ENCODE data around the gene TMCO1.
"Not testable (repeated sequence)": the region's sequence is repeated elsewhere in the genome, so short reads cannot be mapped to it uniquely, and the experiment has no call there.

Gene TMCO1, protein sequence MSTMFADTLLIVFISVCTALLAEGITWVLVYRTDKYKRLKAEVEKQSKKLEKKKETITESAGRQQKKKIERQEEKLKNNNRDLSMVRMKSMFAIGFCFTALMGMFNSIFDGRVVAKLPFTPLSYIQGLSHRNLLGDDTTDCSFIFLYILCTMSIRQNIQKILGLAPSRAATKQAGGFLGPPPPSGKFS

DNA sequence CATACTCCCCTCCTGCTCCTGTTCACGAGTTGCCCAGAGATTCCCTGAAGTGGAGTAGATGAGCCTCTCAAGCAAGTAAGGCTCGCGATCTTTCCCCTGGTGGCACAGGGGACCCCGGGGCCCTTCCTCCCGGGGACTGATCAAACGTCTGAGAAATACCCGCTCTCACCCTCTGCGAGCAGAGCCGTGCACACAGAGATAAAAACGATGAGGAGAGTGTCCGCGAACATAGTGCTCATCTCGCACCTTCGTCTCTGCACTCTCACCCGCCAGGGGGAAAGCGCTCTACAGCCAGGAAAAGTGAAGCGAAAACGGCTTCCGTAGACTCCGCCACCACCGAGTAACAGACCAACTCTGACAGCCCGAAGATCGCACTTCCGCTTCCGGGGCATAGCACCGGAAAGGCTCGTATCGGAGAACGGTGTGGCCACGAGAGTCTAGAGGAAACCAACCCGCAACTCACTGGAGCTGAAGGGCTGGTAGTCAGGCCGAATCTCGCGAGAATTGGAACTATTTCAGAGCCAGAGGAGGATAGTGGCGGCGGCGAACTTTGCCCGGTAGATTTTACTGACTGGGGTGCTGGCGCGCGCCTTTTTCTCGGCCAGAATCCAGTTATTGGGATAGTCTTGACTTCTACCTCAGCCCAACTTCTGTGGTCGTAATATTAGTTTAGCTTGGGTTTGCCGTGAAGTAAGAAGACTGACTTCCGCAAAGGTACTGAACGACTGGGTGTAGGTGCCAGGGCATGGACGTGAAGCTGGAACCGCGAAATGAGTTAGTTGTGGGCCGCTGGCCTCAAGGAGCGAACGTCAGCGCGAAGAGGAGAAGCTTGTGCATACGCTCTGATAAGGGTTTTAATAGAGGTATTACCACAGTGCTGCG is at the start of gene TMCO1:
Gene TMCO1, minus strand, starts transcription at position 356 of the 882 bp plus-strand sequence. Its CDS starts 117 bp downstream, at position 239.
- peak; percentile 97 for DNase-seq (ENCODE audit: low spot score)

GRCh38 chr1:165816826-165817497 is 48.3 kb upstream of the TMCO1 start:
- DNase-seq (ENCODE audit: low spot score): no peak

DNA sequence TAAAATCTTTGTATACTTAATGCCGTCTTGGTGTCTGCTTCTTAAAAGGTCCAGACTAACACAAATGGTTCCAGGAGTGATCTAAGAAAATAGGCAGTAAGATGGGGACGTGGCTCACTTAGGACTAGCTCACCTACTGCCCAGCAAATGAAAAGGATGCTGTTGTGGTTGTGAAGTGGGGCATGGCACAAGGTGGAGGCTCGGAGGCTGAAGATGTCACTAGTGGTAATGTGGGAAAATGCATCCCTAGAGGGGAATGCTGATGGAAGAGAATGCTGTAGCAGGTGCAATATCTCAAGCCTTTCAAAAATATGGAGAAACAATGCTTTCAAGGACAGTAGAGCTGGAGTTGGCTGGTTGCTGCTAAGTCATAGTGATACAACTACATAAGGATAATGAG is 47.5 kb upstream of the TMCO1 start:
- DNase-seq (ENCODE audit: low spot score): no peak

GRCh38 chr1:165815725-165816124 is 47.1 kb upstream of the TMCO1 start:
- peak; percentile 62 for DNase-seq (ENCODE audit: low spot score)

- no peak for DNase-seq (ENCODE audit: low spot score)
Observed at GRCh38 chr1:165807613-165808012, 38.9 kb upstream of the TMCO1 start.

DNA sequence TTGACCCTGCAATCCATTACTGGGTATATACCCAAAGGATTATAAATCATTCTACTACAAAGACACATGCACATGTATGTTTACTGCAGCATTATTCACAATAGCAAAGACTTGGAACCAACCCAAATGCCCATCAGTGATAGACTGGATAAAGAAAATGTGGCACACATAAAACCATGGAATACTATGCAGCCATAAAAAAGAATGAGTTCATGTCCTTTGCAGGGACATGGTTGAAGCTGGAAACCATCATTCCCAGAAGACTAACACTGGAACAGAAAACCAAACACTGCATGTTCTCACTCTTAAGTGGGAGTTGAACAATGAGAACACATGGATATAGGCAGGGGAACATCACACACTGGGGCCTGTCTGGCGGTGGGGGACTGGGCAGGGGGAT is 35.8 kb upstream of the TMCO1 start:
- DNase-seq (ENCODE audit: low spot score): not testable (repeated sequence)

DNA sequence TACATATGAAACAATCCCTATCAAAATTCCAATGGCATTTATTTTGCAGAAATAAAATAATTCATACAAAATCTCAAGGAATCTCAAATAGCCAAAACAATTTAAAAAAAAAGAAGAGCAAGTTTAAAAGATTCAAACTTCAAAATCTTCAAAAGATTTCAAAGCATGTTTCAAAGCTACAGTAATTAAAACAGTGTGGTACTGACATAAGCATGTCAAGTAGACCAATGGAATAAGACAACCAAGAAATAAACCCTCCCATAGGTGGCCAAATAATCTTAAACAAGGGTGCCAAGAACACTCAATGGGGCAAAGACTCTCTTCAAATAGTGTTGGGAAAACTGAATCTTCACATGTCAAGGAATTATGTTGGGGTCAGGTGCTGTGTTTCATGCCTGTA is 30.7 kb upstream of the TMCO1 start:
- DNase-seq (ENCODE audit: low spot score): no peak

DNA sequence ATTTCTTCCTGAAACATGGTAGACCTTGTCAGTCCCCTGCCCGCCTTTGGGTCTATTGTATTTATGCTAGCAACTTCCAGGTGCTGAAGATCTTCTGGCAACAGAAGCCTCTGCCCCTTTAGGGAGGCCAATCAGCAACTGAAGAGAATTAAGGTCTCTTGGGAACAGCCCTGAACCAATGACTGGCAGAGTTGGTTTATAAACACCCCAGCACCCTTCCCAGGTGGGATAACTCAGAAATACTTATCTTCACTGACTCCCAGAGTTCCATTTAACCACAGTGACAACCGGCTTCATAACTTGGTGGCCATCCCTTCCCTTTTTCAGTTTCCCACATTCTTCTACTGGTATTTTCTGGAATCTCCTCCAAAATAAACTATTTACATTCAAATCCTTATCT is 27.2 kb upstream of the TMCO1 start:
- no peak for DNase-seq (ENCODE audit: low spot score)

- DNase-seq (ENCODE audit: low spot score): no peak
Observed at GRCh38 chr1:165793951-165794350, 25.3 kb upstream of the TMCO1 start.

DNA sequence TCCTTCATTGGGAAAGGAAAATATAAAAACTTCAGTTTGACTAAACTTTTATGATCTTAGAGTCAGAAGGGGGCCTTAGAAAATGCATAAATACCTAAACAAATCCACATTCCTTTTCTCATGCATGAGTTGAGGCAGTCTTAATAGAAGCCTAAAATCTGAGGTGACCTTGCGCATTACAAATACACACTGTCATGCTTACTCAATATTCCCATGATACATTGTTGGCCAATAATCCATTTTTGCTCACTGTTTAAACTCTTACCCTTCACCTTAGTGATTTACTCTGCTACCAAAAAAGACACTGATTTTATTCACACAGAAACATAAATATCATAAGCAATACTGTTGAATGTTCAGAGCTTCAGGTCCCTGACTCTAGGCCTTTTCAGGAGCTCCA is 19.1 kb upstream of the TMCO1 start:
- DNase-seq (ENCODE audit: low spot score): no peak

DNA sequence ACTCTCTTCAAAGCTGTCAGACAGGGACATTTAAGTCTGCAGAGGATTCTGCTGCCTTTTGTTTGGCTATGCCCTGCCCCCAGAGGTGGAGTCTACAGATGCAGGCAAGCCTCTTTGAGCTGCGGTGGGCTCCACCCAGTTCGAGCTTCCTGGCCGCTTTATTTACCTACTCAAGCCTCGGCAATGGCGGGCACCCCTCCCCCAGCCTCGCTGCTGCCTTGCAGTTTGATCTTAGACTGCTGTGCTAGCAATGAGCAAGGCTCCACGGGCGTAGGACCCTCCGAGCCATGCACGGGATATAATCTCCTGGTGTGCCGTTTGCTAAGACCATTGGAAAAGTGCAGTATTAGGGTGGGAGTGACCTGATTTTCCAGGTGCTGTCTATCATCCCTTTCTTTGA is 14.9 kb upstream of the TMCO1 start:
- DNase-seq (ENCODE audit: low spot score): not testable (repeated sequence)

GRCh38 chr1:165778197-165778596 is 9.5 kb upstream of the TMCO1 start:
- DNase-seq (ENCODE audit: low spot score): not testable (repeated sequence)

DNA sequence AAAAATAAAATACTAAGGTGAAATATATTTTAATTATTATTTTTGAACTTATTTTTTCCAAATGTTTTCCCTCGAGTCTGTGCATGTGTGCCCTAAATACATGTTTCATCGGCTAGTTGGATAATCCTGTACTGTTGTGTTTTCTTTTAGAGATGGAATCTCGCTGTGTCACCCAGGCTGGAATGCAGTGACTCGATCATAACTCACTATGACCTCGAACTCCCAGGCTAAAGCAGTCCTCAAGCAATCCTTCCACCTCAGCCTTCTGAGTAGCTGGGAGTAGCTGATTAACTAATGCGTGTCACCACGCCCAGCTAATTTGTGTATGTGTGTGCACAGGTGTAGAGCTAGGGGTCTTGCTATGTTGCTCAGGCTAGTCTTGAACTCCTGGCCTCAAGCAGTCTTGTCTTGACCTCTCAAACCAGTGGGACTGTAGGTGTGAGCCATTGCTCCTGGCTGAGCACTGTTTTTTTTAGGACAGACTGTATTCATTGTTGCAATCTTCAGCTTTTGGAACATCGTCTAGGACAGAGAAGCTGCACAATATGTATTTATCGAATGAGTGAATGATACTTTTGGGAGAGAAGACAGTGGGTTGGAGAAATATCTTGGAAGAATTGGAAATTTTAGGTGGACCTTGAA is 4.8 kb upstream of the TMCO1 start:
- DNase-seq (ENCODE audit: low spot score): peak; percentile 47

GRCh38 chr1:165772739-165773138 is 4.1 kb upstream of the TMCO1 start:
- no peak for DNase-seq (ENCODE audit: low spot score)

DNA sequence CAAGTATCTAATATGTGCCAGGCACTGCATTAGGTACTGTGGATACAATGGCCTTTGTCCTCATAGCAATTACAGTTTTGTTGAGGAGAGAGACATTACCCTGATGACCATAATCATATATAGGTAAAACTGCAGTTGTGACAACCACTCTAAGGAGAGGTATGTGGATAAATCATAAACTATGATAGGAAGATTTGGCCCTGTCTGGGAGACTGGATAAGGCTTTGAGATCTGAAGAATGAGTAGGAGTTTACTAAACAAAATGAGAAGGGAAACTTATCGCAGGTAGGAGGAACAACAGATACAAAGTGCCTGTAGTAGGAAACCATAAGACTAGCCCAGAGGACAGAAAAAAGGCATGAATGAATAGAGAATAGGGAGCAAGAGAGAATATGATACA is 4.4 kb downstream of the TMCO1 start:
- no peak for DNase-seq (ENCODE audit: low spot score)

DNA sequence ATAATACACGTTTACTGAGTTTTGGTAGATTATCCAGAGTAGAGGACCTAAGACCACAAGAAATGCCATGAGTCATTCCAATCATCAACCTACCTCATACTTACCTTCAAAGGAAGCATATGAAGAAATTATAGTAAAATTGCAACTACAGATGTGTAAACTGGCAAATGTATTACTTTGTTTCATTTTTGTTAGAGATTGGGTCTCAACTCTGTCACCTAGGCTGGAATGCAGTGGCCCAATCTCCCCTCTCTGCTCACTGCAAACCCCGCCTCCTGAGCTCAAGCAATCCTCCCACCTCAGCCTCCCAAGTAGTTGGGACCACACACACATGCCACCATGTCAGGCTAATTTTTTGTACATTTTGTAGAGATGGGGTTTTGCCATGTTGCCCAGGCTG is 5.2 kb downstream of the TMCO1 start:
- DNase-seq (ENCODE audit: low spot score): no peak

GRCh38 chr1:165762725-165763124 is 5.9 kb downstream of the TMCO1 start:
- DNase-seq (ENCODE audit: low spot score): no peak

GRCh38 chr1:165759095-165759494 is 9.6 kb downstream of the TMCO1 start:
- DNase-seq (ENCODE audit: low spot score): no peak

- no peak for DNase-seq (ENCODE audit: low spot score)
Observed at GRCh38 chr1:165755393-165756010, 13.2 kb downstream of the TMCO1 start.

DNA sequence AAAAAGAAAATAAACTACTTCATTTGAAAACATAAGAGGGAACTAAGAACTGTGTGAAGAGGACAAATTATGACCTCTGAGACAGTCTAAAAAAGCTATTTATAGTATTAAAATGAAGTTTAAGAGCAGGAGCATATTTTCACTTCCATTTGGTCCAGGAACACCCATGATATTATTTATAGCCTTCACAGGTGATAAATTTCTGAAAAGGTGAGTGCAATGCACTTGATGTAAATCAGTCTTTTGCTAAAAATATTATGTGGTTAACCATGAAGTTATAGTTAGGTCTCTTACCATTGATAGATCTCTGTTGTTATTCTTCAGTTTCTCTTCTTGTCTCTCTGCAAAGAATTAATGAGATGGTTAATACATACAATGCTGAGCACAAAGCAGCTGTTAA is 14.7 kb downstream of the TMCO1 start:
- no peak for DNase-seq (ENCODE audit: low spot score)

DNA sequence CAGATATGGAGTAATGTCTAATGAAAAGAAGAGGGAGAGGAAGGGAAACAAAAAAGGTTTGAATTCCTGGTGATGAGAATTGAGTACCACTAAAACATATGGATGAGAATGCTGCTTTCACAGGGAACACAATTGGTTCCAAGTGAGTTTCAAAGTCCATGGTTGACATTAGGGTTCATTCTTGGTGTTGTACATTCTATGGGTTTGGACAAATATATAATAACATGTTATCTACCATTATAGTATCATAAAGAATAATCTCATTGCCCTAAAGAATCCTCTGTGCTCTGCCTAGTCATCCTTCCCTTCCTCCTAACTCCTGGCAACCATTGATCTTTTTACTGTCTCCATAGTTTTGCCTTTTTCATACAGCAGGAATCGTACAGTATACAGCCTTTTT is 20.1 kb downstream of the TMCO1 start:
- no peak for DNase-seq (ENCODE audit: low spot score)

Data from hepatic stellate cell (primary cell).